Uterus (tissue), 4 donors: ENCODE data around the gene TECTB. TPM values are rescaled to one million over a fixed set of nuclear protein-coding genes. Genes with fewer than 3 reads are reported as not detected.

Source experiments
- DNase-seq, 2 donors: peaks; one replicate each; pipeline ENCODE4 v3.0.0-alpha.2; 2019 to 2020
- H3K27ac ChIP-seq, 2 donors: fragments of 200-600 bp; sonication (generic); 1 replicate in 1 of 2; 2 replicates in 1 of 2; pipeline ENCODE4 v1.5.1; 2016 to 2018
- H3K27me3 ChIP-seq, 2 donors: fragments of 200-600 bp; sonication (generic); one replicate each; pipeline ENCODE4 v1.5.1; 2018 to 2019; ENCODE audit warnings: control low read depth in 1 of 2
- H3K36me3 ChIP-seq, 2 donors: fragments of 200-600 bp; sonication (generic); one replicate each; pipeline ENCODE4 v1.5.1; 2019; ENCODE audit warnings: control low read depth in 1 of 2
- H3K4me1 ChIP-seq, 2 donors: fragments of 200-600 bp; sonication (generic); one replicate each; pipeline ENCODE4 v1.5.1; 2018 to 2019; ENCODE audit warnings: control low read depth in 1 of 2
- H3K4me3 ChIP-seq, 2 donors: fragments of 200-600 bp; sonication (generic); 1 replicate in 1 of 2; 2 replicates in 1 of 2; pipeline ENCODE4 v1.5.1; 2018 to 2019; ENCODE audit warnings: mild to moderate bottlenecking in 1 of 2
- H3K9me3 ChIP-seq, 2 donors: fragments of 200-600 bp; sonication (generic); one replicate each; pipeline ENCODE4 v1.5.1; 2019; ENCODE audit warnings: control low read depth in 1 of 2
- POLR2A ChIP-seq, 2 donors: fragments of 450-650 bp; IDR thresholded peaks; one replicate each; pipeline ENCODE4 v1.6.1; 2016; ENCODE audit warnings: antibody characterized with exemption in 2 of 2, mild to moderate bottlenecking in 1 of 2, moderate library complexity in 1 of 2
- intact Hi-C: fragments of 100-400 bp; cut with DNase I; formaldehyde crosslinking; loops from one replicate; pipeline ENCODE4 v1.15.1; 2023; ENCODE audit warnings: low total_unique reads
- total RNA-seq, 4 donors: library from RNA; depleted of rRNA in 3 of 4; stranded (reverse); fragments of >200 nt in 3 of 4; gene quantifications; one replicate each; pipeline versions ENCODE4 v1.1.0 to v1.2.4, GENCODE V29; 2014 to 2023
- TF ChIP-seq, protein P1 (sequence below), 4 experiments: fragments of 200-600 bp in 2 of 4; fragments of 450-650 bp in 2 of 4; sonication (generic) in 2 of 4; IDR thresholded peaks; one replicate each; pipeline ENCODE4 v1.5.1; 2016 to 2019; ENCODE audit warnings: antibody characterized with exemption in 4 of 4, mild to moderate bottlenecking in 2 of 4, moderate library complexity in 1 of 4
- donor health status: DM: yes; HTN: yes; CAD: no.

TECTB gene
- total RNA-seq, 4 donors from 2014 or later: not detected

DNA sequence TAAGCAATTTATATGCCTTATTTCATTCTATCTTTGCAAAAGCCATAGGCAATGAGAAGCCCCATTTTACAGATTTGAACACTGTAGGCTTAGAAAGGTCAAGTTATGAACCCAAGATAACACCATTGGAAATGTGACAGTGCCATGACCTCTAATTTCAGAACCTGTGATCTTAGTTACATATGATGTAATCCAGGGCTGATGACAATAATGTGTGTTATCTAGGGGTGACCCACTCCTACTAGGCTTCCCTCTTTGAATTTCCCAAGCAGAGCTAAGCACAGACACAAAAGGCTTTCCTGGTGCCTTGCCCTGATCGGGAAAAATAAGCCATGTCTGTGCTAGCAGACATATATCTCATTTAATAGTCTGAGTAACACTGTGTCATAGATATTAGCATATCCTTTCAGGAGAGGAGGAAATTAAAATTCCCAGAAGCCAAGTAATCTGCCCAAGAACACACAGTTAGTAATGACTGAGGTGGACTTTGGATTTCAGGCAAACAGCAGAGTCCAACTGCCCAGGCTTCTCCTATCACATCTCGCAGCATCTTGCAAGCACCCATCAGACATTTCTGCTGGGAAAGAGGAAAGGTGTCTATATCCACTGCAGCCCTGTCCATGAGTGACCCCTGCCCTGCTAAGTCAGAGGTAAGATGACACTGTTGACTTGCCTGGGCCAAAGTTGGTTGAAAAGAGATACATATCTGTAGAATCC lies 2.8 kb upstream of the TECTB start:
- no peaks in the 10 kb centered on the region for H3K36me3 ChIP-seq
- no peak overlapping the region for H3K4me3 ChIP-seq
- no peaks in the 10 kb centered on the region for H3K27me3 ChIP-seq
- intact Hi-C loops: no loop called here
- H3K9me3 ChIP-seq: no peaks in the 10 kb centered on the region
- no peak for DNase-seq
- TF ChIP-seq, protein P1, sequence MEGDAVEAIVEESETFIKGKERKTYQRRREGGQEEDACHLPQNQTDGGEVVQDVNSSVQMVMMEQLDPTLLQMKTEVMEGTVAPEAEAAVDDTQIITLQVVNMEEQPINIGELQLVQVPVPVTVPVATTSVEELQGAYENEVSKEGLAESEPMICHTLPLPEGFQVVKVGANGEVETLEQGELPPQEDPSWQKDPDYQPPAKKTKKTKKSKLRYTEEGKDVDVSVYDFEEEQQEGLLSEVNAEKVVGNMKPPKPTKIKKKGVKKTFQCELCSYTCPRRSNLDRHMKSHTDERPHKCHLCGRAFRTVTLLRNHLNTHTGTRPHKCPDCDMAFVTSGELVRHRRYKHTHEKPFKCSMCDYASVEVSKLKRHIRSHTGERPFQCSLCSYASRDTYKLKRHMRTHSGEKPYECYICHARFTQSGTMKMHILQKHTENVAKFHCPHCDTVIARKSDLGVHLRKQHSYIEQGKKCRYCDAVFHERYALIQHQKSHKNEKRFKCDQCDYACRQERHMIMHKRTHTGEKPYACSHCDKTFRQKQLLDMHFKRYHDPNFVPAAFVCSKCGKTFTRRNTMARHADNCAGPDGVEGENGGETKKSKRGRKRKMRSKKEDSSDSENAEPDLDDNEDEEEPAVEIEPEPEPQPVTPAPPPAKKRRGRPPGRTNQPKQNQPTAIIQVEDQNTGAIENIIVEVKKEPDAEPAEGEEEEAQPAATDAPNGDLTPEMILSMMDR (IDR thresholded peaks at IDR 0.05): no peak
- TF ChIP-seq POLR2A (IDR thresholded peaks at IDR 0.05): no peak
- H3K4me1 ChIP-seq: no peaks in the 10 kb centered on the region
- H3K27ac ChIP-seq: no peak overlapping the region

DNA sequence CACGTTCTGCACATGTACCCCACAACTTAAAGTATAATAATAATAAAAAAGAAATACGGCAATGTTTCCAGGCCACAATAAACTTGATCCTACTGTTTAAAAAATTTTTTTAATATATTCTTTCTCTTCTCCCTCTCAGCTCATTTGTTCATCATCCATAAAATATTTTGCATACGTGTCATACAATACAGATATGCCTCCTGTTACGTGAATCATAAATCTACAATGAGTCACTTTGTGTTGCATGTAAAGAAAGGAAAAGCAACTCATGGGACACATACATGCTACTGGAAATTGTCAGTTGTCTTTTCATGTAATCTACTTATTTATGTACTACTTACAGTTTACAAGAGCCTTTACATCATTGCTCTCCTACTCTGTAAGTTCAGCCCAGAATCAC lies 1.1 kb upstream of the TECTB start:
- no peak overlapping the region for H3K27ac ChIP-seq
- TF ChIP-seq, protein P1 (IDR thresholded peaks at IDR 0.05): no peak
- TF ChIP-seq POLR2A (IDR thresholded peaks at IDR 0.05): no peak
- H3K4me1 ChIP-seq: no peaks in the 10 kb centered on the region
- H3K4me3 ChIP-seq: no peak overlapping the region
- intact Hi-C loops: no loop called here
- no peaks in the 10 kb centered on the region for H3K27me3 ChIP-seq
- no peak for DNase-seq
- no peaks in the 10 kb centered on the region for H3K9me3 ChIP-seq
- no peaks in the 10 kb centered on the region for H3K36me3 ChIP-seq

DNA sequence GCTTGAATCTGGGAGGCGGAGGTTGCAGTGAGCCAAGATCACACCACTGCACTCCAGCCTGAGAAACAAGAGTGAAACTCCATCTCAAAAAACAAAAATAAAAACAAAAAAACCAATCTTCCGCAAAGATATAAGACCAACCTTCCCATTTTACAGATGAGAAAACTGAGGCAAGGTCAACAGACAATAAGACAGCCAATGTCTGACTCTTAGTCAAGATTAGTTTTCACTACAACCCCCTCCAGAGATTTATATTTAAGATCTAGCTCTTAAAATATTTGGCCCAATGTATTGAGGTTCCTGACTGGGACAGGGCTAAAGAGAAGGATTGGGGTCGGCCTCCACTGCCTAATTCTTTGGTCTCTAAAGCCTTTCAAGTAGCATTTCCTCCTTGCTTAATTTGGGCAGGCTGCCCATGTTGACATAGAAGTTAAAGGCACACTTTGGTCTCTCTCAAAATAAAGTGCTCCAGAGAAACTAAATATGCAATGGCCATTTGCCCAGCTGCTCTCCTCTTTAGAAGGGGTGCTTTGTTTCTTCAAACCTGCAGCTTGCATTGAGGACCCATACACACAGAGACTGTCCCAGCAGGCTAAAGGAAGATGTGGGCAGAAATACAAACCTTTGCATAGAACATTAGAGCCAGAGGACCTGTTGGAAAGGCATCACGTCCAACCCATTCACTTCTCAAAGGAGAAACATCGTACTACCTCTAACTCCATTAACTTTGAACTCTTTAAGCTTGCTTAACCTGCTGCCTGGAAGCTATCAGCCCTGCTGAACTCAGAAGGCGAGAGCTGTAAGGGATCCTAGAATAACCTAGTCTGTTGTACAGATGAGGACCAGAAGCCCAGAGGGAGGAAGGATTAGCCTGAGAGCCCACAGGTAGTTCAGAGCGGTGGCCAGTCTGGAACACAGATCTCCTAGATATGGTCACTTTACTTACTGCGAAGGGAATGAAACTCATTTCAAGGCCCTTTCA lies 3.9 kb downstream of the TECTB start:
- DNase-seq: no peak
- Histone ChIP-seq H3K36me3 (no peaks in the 10 kb centered on the region), H3K4me1 (no peaks in the 10 kb centered on the region), H3K4me3 (no peak overlapping the region), H3K27me3 (no peaks in the 10 kb centered on the region), H3K27ac (no peak overlapping the region), H3K9me3 (no peaks in the 10 kb centered on the region)
- TF ChIP-seq, protein P1 (IDR thresholded peaks at IDR 0.05): no peak
- TF ChIP-seq POLR2A (IDR thresholded peaks at IDR 0.05): no peak
- intact Hi-C loops: no loop called here

DNA sequence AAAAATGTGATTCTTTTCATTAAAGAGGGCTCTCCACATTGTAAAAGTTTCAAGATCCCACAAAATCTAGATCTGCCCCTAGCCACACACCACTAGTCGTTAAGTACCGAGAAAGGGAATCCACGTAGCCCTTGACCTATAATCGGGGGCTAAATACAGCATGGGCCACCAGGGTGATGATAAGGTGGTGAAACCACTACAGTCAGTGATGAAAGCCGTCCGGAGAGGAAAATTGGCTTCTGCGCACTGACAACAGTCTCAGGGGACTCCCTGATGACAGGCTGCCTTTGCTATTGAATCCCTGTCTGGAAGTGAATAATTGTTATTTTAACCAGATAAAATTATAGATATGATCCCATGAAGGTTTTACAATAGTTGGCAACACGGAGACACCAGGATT lies 4.6 kb downstream of the TECTB start:
- Histone ChIP-seq H3K27me3 (no peaks in the 10 kb centered on the region), H3K4me3 (no peak overlapping the region), H3K36me3 (no peaks in the 10 kb centered on the region), H3K9me3 (no peaks in the 10 kb centered on the region), H3K27ac (no peak overlapping the region), H3K4me1 (no peaks in the 10 kb centered on the region)
- DNase-seq: no peak
- TF ChIP-seq, protein P1 (IDR thresholded peaks at IDR 0.05): no peak
- TF ChIP-seq POLR2A (IDR thresholded peaks at IDR 0.05): no peak
- intact Hi-C loops: no loop called here

DNA sequence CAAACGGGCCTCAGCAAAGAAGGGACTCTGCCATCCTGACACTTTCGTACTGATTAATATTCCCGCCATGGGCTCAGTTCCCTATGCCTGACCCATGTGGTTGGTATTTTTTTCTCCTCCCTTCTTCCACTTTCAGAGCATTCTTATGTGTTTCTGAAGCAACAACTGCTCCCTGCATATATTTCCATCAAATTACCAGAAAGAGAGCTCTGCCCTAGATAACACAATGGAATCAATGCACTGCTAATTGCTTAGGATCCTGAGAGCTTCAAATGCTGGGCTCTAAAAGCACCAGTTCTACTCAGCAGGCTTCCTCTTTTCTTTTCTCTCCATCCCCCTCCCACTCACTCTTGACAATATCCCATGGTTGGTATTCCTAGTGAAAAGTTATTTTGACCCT lies 5.3 kb downstream of the TECTB start:
- Histone ChIP-seq H3K4me3 (no peak overlapping the region), H3K27me3 (no peaks in the 10 kb centered on the region), H3K27ac (no peak overlapping the region), H3K36me3 (no peaks in the 10 kb centered on the region), H3K4me1 (no peaks in the 10 kb centered on the region), H3K9me3 (no peaks in the 10 kb centered on the region)
- no peak for DNase-seq
- no peak for TF ChIP-seq POLR2A (IDR thresholded peaks at IDR 0.05)
- TF ChIP-seq, protein P1 (IDR thresholded peaks at IDR 0.05): no peak
- intact Hi-C loops: no loop called here
